Measurements from ENCODE around the gene HOXD13.

- TF ChIP-seq MYC (IDR thresholded peaks at IDR 0.05; ENCODE audit: low read depth, low read length) (no peak), MAX (IDR thresholded peaks at IDR 0.05; ENCODE audit: low read depth, low read length) (no peak), POLR2A (IDR thresholded peaks at IDR 0.05; ENCODE audit: extremely low read depth, insufficient read length) (no peak), CTCF (IDR thresholded peaks at IDR 0.05; ENCODE audit: low read depth, low read length) (no peak)
These were observed 42.5 kb downstream of the HOXD13 start for GRCh38 chr2:176135035-176135440.
